ENCODE data around the gene TSPAN10. TPM values are rescaled to one million over a fixed set of nuclear protein-coding genes. Genes with fewer than 3 reads are reported as not detected.

Gene TSPAN10
- total and polyA plus RNA-seq, 4 donors = 0.17 to 0.84 (median 0.29) TPM

DNA sequence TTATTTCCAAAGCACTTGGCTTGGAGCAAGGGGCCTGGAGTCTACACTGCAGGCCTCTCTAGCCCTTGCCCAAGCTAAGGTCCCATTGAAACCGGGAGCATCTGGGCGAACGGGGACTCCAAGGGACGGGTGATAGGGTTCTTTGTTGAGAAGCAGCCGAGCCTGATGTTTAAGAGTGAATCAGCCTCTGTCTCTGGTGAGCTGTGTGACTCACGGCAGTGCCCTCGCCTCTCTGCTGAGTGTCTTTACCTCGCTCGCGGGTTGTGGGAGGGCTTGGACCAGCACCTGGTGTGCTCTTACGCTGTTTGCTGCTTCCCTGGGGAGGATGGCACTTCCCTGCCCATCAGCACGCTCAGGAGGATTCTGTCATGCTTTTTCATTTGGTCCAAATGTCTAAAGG lies 48.1 kb downstream of the TSPAN10 start:
- Histone ChIP-seq H3K36me3 (ENCODE audit: control insufficient read depth in 4 of 4, insufficient read depth in 3 of 4, low read depth in 1 of 4, low read length in 3 of 4) (peaks cover 3 to 37% (median 12%) of the 10 kb centered on the region in 4 donors), H3K27me3 (ENCODE audit: control insufficient read depth in 4 of 4, insufficient read depth in 4 of 4, low read length in 3 of 4) (no peaks in the 10 kb centered on the region), H3K9ac (ENCODE audit: low read depth in 1 of 2, low read length in 2 of 2) (peak overlapping the region in 1 of 2 donors; percentile 72), H3K4me3 (ENCODE audit: low read depth in 1 of 3, low read length in 3 of 3) (peak overlapping the region in 1 of 3 donors; percentile 70), H3K9me3 (ENCODE audit: control insufficient read depth in 4 of 4, low read length in 3 of 4) (no peaks in the 10 kb centered on the region), H3K27ac (ENCODE audit: low read depth in 1 of 2, low read length in 2 of 2) (no peak overlapping the region), H3K4me1 (ENCODE audit: control insufficient read depth in 4 of 4, insufficient read depth in 4 of 4, low read length in 3 of 4) (peaks cover 12 to 45% (median 37%) of the 10 kb centered on the region in 4 donors)
- no peak for DNase-seq (ENCODE audit: low spot score)
- TF ChIP-seq EGR1 (IDR thresholded peaks at IDR 0.05; ENCODE audit: low read depth in 2 of 2) = no peak
- WGBS = 85% methylated on average over 12 of the region's 12 CpGs

DNA sequence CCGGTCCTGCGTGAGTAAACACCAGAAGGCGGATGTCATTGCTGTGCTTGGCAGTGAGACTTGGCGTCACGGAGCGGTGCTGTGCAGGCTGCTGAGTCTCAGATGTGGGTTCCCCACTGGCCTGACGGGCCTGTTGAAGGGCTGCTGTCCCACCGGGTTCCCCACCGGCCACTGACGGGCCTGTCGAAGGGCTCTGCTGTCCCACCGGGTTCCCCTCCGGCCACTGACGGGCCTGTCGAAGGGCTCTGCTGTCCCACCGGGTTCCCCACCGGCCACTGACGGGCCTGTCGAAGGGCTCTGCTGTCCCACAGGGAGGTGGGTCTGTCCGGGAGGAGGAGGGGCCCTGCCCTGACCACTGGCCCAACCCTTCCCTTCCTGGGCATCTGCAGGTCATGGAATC lies 49.6 kb downstream of the TSPAN10 start:
- H3K27ac ChIP-seq (ENCODE audit: low read depth in 1 of 2, low read length in 2 of 2) = no peak overlapping the region
- no peak for DNase-seq (ENCODE audit: low spot score)
- H3K9ac ChIP-seq (ENCODE audit: low read depth in 1 of 2, low read length in 2 of 2) = no peak overlapping the region
- no peak overlapping the region for H3K4me3 ChIP-seq (ENCODE audit: low read depth in 1 of 3, low read length in 3 of 3)
- peaks cover 9 to 52% (median 14%) of the 10 kb centered on the region in 4 donors for H3K36me3 ChIP-seq (ENCODE audit: control insufficient read depth in 4 of 4, insufficient read depth in 3 of 4, low read depth in 1 of 4, low read length in 3 of 4)
- TF ChIP-seq RXRA (IDR thresholded peaks at IDR 0.05) (no peak), TAF1 (conservative IDR thresholded peaks at IDR 0.05) (no peak), JUND (IDR thresholded peaks at IDR 0.05) (no peak), HNF4A (conservative IDR thresholded peaks at IDR 0.05) (no peak), NR2F2 (IDR thresholded peaks at IDR 0.05) (no peak)
- TF ChIP-seq, protein P1, sequence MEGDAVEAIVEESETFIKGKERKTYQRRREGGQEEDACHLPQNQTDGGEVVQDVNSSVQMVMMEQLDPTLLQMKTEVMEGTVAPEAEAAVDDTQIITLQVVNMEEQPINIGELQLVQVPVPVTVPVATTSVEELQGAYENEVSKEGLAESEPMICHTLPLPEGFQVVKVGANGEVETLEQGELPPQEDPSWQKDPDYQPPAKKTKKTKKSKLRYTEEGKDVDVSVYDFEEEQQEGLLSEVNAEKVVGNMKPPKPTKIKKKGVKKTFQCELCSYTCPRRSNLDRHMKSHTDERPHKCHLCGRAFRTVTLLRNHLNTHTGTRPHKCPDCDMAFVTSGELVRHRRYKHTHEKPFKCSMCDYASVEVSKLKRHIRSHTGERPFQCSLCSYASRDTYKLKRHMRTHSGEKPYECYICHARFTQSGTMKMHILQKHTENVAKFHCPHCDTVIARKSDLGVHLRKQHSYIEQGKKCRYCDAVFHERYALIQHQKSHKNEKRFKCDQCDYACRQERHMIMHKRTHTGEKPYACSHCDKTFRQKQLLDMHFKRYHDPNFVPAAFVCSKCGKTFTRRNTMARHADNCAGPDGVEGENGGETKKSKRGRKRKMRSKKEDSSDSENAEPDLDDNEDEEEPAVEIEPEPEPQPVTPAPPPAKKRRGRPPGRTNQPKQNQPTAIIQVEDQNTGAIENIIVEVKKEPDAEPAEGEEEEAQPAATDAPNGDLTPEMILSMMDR (IDR thresholded peaks at IDR 0.05; ENCODE audit: low read depth, low read length, missing input control) = no peak
- TF ChIP-seq, protein P2, sequence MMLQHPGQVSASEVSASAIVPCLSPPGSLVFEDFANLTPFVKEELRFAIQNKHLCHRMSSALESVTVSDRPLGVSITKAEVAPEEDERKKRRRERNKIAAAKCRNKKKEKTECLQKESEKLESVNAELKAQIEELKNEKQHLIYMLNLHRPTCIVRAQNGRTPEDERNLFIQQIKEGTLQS (IDR thresholded peaks at IDR 0.05) = no peak
- TF ChIP-seq, protein P3, sequence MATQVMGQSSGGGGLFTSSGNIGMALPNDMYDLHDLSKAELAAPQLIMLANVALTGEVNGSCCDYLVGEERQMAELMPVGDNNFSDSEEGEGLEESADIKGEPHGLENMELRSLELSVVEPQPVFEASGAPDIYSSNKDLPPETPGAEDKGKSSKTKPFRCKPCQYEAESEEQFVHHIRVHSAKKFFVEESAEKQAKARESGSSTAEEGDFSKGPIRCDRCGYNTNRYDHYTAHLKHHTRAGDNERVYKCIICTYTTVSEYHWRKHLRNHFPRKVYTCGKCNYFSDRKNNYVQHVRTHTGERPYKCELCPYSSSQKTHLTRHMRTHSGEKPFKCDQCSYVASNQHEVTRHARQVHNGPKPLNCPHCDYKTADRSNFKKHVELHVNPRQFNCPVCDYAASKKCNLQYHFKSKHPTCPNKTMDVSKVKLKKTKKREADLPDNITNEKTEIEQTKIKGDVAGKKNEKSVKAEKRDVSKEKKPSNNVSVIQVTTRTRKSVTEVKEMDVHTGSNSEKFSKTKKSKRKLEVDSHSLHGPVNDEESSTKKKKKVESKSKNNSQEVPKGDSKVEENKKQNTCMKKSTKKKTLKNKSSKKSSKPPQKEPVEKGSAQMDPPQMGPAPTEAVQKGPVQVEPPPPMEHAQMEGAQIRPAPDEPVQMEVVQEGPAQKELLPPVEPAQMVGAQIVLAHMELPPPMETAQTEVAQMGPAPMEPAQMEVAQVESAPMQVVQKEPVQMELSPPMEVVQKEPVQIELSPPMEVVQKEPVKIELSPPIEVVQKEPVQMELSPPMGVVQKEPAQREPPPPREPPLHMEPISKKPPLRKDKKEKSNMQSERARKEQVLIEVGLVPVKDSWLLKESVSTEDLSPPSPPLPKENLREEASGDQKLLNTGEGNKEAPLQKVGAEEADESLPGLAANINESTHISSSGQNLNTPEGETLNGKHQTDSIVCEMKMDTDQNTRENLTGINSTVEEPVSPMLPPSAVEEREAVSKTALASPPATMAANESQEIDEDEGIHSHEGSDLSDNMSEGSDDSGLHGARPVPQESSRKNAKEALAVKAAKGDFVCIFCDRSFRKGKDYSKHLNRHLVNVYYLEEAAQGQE (IDR thresholded peaks at IDR 0.05) = no peak
- TF ChIP-seq, protein P4, sequence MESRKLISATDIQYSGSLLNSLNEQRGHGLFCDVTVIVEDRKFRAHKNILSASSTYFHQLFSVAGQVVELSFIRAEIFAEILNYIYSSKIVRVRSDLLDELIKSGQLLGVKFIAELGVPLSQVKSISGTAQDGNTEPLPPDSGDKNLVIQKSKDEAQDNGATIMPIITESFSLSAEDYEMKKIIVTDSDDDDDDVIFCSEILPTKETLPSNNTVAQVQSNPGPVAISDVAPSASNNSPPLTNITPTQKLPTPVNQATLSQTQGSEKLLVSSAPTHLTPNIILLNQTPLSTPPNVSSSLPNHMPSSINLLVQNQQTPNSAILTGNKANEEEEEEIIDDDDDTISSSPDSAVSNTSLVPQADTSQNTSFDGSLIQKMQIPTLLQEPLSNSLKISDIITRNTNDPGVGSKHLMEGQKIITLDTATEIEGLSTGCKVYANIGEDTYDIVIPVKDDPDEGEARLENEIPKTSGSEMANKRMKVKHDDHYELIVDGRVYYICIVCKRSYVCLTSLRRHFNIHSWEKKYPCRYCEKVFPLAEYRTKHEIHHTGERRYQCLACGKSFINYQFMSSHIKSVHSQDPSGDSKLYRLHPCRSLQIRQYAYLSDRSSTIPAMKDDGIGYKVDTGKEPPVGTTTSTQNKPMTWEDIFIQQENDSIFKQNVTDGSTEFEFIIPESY (IDR thresholded peaks at IDR 0.05) = no peak
- H3K9me3 ChIP-seq (ENCODE audit: control insufficient read depth in 4 of 4, low read length in 3 of 4) = no peaks in the 10 kb centered on the region
- 95% methylated on average over 20 of the region's 20 CpGs for WGBS
- H3K4me1 ChIP-seq (ENCODE audit: control insufficient read depth in 4 of 4, insufficient read depth in 4 of 4, low read length in 3 of 4) = peaks cover 10 to 33% (median 28%) of the 10 kb centered on the region in 4 donors
- H3K27me3 ChIP-seq (ENCODE audit: control insufficient read depth in 4 of 4, insufficient read depth in 4 of 4, low read length in 3 of 4) = no peaks in the 10 kb centered on the region

All from liver (tissue), 9 donors.